H1 (cell line): ENCODE results near the gene MPST. TPM values are rescaled to one million over a fixed set of nuclear protein-coding genes. Genes with fewer than 3 reads are reported as not detected.

Experiments
- CTCF ChIA-PET: fragments of 300-600 bp; sonication (Branson Sonifier 250); formaldehyde crosslinking; loops from one replicate; lab custom pipeline; 2021; ENCODE audit not compliant: partially characterized antibody; lab: Charles Lee
- POLR2A ChIA-PET: fragments of 300-600 bp; sonication (Branson Sonifier 250); formaldehyde crosslinking; loops from one replicate; lab custom pipeline; 2021; ENCODE audit warnings: inconsistent platforms; ENCODE audit not compliant: partially characterized antibody; lab: Charles Lee
- DNase-seq, 2 experiments: peaks; one replicate each; pipeline versions ENCODE4 v3.0.0 to v3.0.0-alpha.2; 2010 to 2022; ENCODE audit warnings: low spot score in 2 of 2, low read depth in 1 of 2, mixed read lengths in 1 of 2
- FAIRE-seq: peaks from 2 replicates; lab custom pipeline; 2011; peaks lifted over from hg19 to GRCh38; lab: Jason Lieb, UNC
- H2AFZ ChIP-seq: 2 replicates; pipeline ENCODE4 v1.8.1; 2012; ENCODE audit warnings: low read length, inconsistent platforms
- H2AK5ac ChIP-seq: 2 replicates; pipeline ENCODE4 v1.6.1; 2013; ENCODE audit warnings: low read depth, low read length
- H2BK120ac ChIP-seq: replicated peaks from 2 replicates; pipeline ENCODE3; 2013; ENCODE audit warnings: low read depth, low read length, inconsistent platforms
- H2BK12ac ChIP-seq: 2 replicates; pipeline ENCODE4 v1.6.1; 2013; ENCODE audit warnings: low read depth, low read length
- H2BK15ac ChIP-seq: 2 replicates; pipeline ENCODE4 v1.6.1; 2013; ENCODE audit warnings: low read length
- H2BK20ac ChIP-seq: 2 replicates; pipeline ENCODE4 v1.6.1; 2013; ENCODE audit warnings: low read length
- H2BK5ac ChIP-seq: 2 replicates; pipeline ENCODE4 v1.6.1; 2013; ENCODE audit warnings: low read depth, low read length
- H3K14ac ChIP-seq: 2 replicates; pipeline ENCODE4 v1.6.1; 2013; ENCODE audit warnings: inconsistent platforms; ENCODE audit not compliant: insufficient read length
- H3K18ac ChIP-seq: 2 replicates; pipeline ENCODE4 v1.6.1; 2013; ENCODE audit warnings: low read length; ENCODE audit errors: extremely low read depth
- H3K23ac ChIP-seq: 2 replicates; pipeline ENCODE4 v1.6.1; 2013; ENCODE audit warnings: inconsistent platforms; ENCODE audit not compliant: insufficient read length
- H3K23me2 ChIP-seq: 2 replicates; pipeline ENCODE4 v1.6.1; 2013; ENCODE audit warnings: low read depth, low read length
- H3K27ac ChIP-seq: 2 replicates; pipeline ENCODE4 v1.6.1; 2011; ENCODE audit warnings: low read depth, low read length, inconsistent platforms
- H3K27me3 ChIP-seq, 4 experiments: replicated peaks in 1 of 4; 1 replicate in 1 of 4; 2 replicates in 3 of 4; pipeline versions ENCODE4 v1.6.1 to v1.8.1; 2011 to 2013; ENCODE audit warnings: low read length in 3 of 4, mild to moderate bottlenecking in 3 of 4, inconsistent platforms in 2 of 4, mixed read lengths in 2 of 4, moderate library complexity in 1 of 4; ENCODE audit not compliant: control insufficient read depth in 3 of 4, insufficient read depth in 3 of 4; ENCODE audit errors: extremely low read depth in 1 of 4
- H3K36me3 ChIP-seq, 4 experiments: 2 replicates each; pipeline versions ENCODE4 v1.6.1 to v1.8.1; 2011 to 2013; ENCODE audit warnings: mild to moderate bottlenecking in 4 of 4, low read length in 3 of 4, moderate library complexity in 2 of 4, control low read depth in 1 of 4, inconsistent platforms in 1 of 4; ENCODE audit not compliant: insufficient read depth in 4 of 4, control insufficient read depth in 2 of 4
- H3K4ac ChIP-seq: replicated peaks from 2 replicates; pipeline ENCODE3; 2013; ENCODE audit warnings: low read length, low read depth, mixed read lengths, inconsistent platforms; ENCODE audit not compliant: insufficient read length
- H3K4me1 ChIP-seq, 4 experiments: replicated peaks in 1 of 4; 1 replicate in 1 of 4; 2 replicates in 3 of 4; pipeline versions ENCODE4 v1.6.1 to v1.8.1; 2011 to 2013; ENCODE audit warnings: low read length in 3 of 4, inconsistent platforms in 2 of 4, mixed read lengths in 1 of 4; ENCODE audit not compliant: insufficient read depth in 4 of 4, control insufficient read depth in 3 of 4
- H3K4me2 ChIP-seq, 2 experiments: 2 replicates each; pipeline versions ENCODE4 v1.6.1 to v1.8.1; 2011 to 2013; ENCODE audit warnings: low read depth in 2 of 2, low read length in 2 of 2, control low read depth in 1 of 2, inconsistent platforms in 1 of 2, mild to moderate bottlenecking in 1 of 2; ENCODE audit not compliant: insufficient read depth in 1 of 2
- H3K4me3 ChIP-seq, 4 experiments: fragments of 200-600, 300-600 bp in 1 of 4; sonication (generic), shearing (Covaris generic), sonication (Bioruptor Twin) in 1 of 4; 2 replicates each; pipeline versions ENCODE4 v1.5.1 to v1.8.1; 2011 to 2016; ENCODE audit warnings: low read length in 4 of 4, low read depth in 3 of 4, control low read depth in 2 of 4, inconsistent platforms in 2 of 4, mild to moderate bottlenecking in 2 of 4, mixed read lengths in 1 of 4, moderate library complexity in 1 of 4; ENCODE audit not compliant: insufficient read depth in 2 of 4; ENCODE audit errors: extremely low read depth in 1 of 4
- H3K56ac ChIP-seq: replicated peaks from 2 replicates; pipeline ENCODE3; 2013; ENCODE audit warnings: low read depth, mild to moderate bottlenecking, mixed read lengths, low read length, inconsistent platforms; ENCODE audit not compliant: insufficient read length
- H3K79me1 ChIP-seq: 2 replicates; pipeline ENCODE4 v1.6.1; 2013; ENCODE audit warnings: low read depth, low read length, control low read depth
- H3K79me2 ChIP-seq, 2 experiments: 2 replicates each; pipeline versions ENCODE4 v1.6.1 to v1.8.1; 2012 to 2013; ENCODE audit warnings: low read length in 2 of 2, mild to moderate bottlenecking in 2 of 2, inconsistent platforms in 1 of 2; ENCODE audit not compliant: insufficient read depth in 2 of 2, control insufficient read depth in 1 of 2
- H3K9ac ChIP-seq, 4 experiments: replicated peaks in 1 of 4; 1 replicate in 1 of 4; 2 replicates in 3 of 4; pipeline versions ENCODE4 v1.6.1 to v1.8.1; 2011 to 2013; ENCODE audit warnings: low read depth in 3 of 4, low read length in 3 of 4, control low read depth in 2 of 4, mild to moderate bottlenecking in 2 of 4, moderate library complexity in 2 of 4, inconsistent platforms in 1 of 4; ENCODE audit errors: extremely low read depth in 1 of 4
- H3K9me3 ChIP-seq, 2 experiments: 2 replicates each; pipeline versions ENCODE4 v1.6.1 to v1.8.1; 2012 to 2013; ENCODE audit warnings: mild to moderate bottlenecking in 2 of 2, moderate library complexity in 2 of 2, control low read depth in 1 of 2, inconsistent platforms in 1 of 2, low read depth in 1 of 2, low read length in 1 of 2, mixed read lengths in 1 of 2; ENCODE audit not compliant: insufficient read depth in 2 of 2
- H4K20me1 ChIP-seq, 2 experiments: replicated peaks in 1 of 2; 2 replicates each; pipeline versions ENCODE3 to v1.8.1; 2011 to 2013; ENCODE audit warnings: inconsistent platforms in 2 of 2, low read length in 2 of 2, mild to moderate bottlenecking in 1 of 2; ENCODE audit not compliant: insufficient read depth in 2 of 2, control insufficient read depth in 1 of 2
- H4K5ac ChIP-seq: 2 replicates; pipeline ENCODE4 v1.6.1; 2013; ENCODE audit warnings: low read length, low read depth, mixed read lengths, inconsistent platforms; ENCODE audit not compliant: insufficient read length
- H4K8ac ChIP-seq: 2 replicates; pipeline ENCODE4 v1.8.0; 2013; ENCODE audit warnings: mild to moderate bottlenecking, moderate library complexity, low read length, inconsistent platforms; ENCODE audit not compliant: insufficient read depth; ENCODE audit errors: extremely low read depth
- H4K91ac ChIP-seq: replicated peaks from 2 replicates; pipeline ENCODE3; 2013; ENCODE audit warnings: low read length, mixed read lengths, inconsistent platforms; ENCODE audit not compliant: insufficient read length
- JUND ChIP-seq: IDR thresholded peaks from 2 replicates; pipeline ENCODE4 v1.6.1; 2011; ENCODE audit warnings: mild to moderate bottlenecking, improper control_type of control experiment, low read length
- NANOG ChIP-seq: IDR thresholded peaks from 2 replicates; pipeline ENCODE4 v1.6.1; 2011; ENCODE audit warnings: low read length, low read depth, mild to moderate bottlenecking, inconsistent platforms; ENCODE audit not compliant: insufficient read depth, poor library complexity, severe bottlenecking
- SIN3A ChIP-seq, 2 experiments: IDR thresholded peaks in 1 of 2; conservative IDR thresholded peaks in 1 of 2; 2 replicates each; pipeline ENCODE4 v1.6.1; 2011 to 2012; ENCODE audit warnings: low read length in 2 of 2, improper control_type of control experiment in 1 of 2, low read depth in 1 of 2, mild to moderate bottlenecking in 1 of 2
- TBP ChIP-seq: IDR thresholded peaks from 2 replicates; pipeline ENCODE4 v1.6.1; 2011; ENCODE audit warnings: low read depth, low read length, improper control_type of control experiment
- WGBS, 2 experiments: shearing (Covaris generic) in 1 of 2; methylation state at CpG; one replicate each; pipeline versions ENCODE4 v1.1.6 to v1.1.7; 2013 to 2015; ENCODE audit warnings: low lambda C conversion rate in 2 of 2, mixed read lengths in 2 of 2, inconsistent platforms in 1 of 2, low coverage in 1 of 2, missing lambda C conversion rate in 1 of 2; ENCODE audit not compliant: insufficient replicate concordance in 2 of 2, insufficient coverage in 1 of 2, insufficient read length in 1 of 2; ENCODE audit errors: extremely low coverage in 1 of 2, missing lambda C conversion rate in 1 of 2; 5-methylcytosine and 5-hydroxymethylcytosine counted together
- polyA plus RNA-seq, 7 experiments: library from polyadenylated mRNA; depleted of rRNA in 3 of 7; stranded (reverse) in 5 of 7; unstranded in 2 of 7; fragments of >200 nt in 5 of 7; fragments of 200-250 nt in 2 of 7; gene quantifications; 1 replicate in 5 of 7; 2 replicates in 1 of 7; 4 replicates in 1 of 7; pipeline versions ENCODE4 v1.2.1 to v1.2.3, GENCODE V29; 2011 to 2013; ENCODE audit warnings: missing spikeins in 2 of 7, mixed read lengths in 2 of 7
- total RNA-seq: library from RNA; stranded (reverse); fragmentation: NEBNext Ultra II Directional; extraction: Animal tissue kit (Norgen Biotek cat#: 25700); gene quantifications from 2 replicates; pipeline ENCODE4 v1.2.1, GENCODE V29; 2021

MPST gene
- total and polyA plus RNA-seq, 2 of the 8 experiments (the other 6 are each of a cell fraction or from before 2014, with no cell fraction given): 86.0 to 124 TPM

GRCh38 chr22:37024339-37025157, 5.0 kb downstream of the MPST start:
- WGBS, 2 experiments: 93% methylated on average over 51 of the region's 71 CpGs; no CpG with 5 or more reads in 1 of the 2 experiments
- Histone ChIP-seq H3K56ac (no peak overlapping the region), H2BK5ac (no peak overlapping the region), H4K91ac (no peak overlapping the region), H2AK5ac (no peak overlapping the region), H3K36me3 (peaks cover 3 to 42% (median 21%) of the 10 kb centered on the region in 4 experiments), H3K79me2 (peaks cover 0 to 16% of the 10 kb centered on the region in 2 experiments; a peak in 2 of 4 replicates), H3K4me3 (no peak overlapping the region), H3K18ac (no peak overlapping the region; the same call in 1 of the 2 replicates), H2BK120ac (no peak overlapping the region), H4K20me1 (peaks cover 10 to 25% of the 10 kb centered on the region in 2 experiments), H2BK12ac (no peak overlapping the region), H3K4me2 (no peak overlapping the region), H3K27me3 (no peaks in the 10 kb centered on the region), H4K8ac (no peak overlapping the region), H4K5ac (no peak overlapping the region), H3K79me1 (peaks cover 10% of the 10 kb centered on the region), H3K9ac (no peak overlapping the region), H2BK20ac (no peak overlapping the region), H2AFZ (no peak overlapping the region), H3K23me2 (peaks cover 5% of the 10 kb centered on the region), H3K23ac (no peak overlapping the region), H3K4me1 (peaks cover 0 to 11% (median 6%) of the 10 kb centered on the region in 4 experiments; a peak in 5 of 7 replicates), H3K9me3 (no peaks in the 10 kb centered on the region), H3K4ac (no peak overlapping the region), H2BK15ac (no peak overlapping the region), H3K27ac (no peak overlapping the region), H3K14ac (no peak overlapping the region)
- no peak for TF ChIP-seq TBP
- TF ChIP-seq SIN3A (conservative IDR thresholded peaks at IDR 0.05 in 1 of 2, IDR thresholded peaks at IDR 0.05 in 1 of 2; ENCODE audit: low read depth in 1 of 2, low read length in 2 of 2): no peak
- no peak for TF ChIP-seq JUND
- TF ChIP-seq NANOG: no peak
- POLR2A ChIA-PET: interaction anchor here (0.8 to 1.5 kb wide), 4 partner anchors 10 to 20 kb away, joined by 3 to 4 read pairs (median 4); no protein-coding TSS in a partner anchor
- no peak for DNase-seq
- CTCF ChIA-PET: interaction anchor here (1.8 kb wide), 1 partner anchor 27 kb away, joined by 5 read pairs; no protein-coding TSS in a partner anchor
- FAIRE-seq: no peak
